HepG2 (cell line): ENCODE results near the gene SNX6. TPM values are rescaled to one million over a fixed set of nuclear protein-coding genes. Genes with fewer than 3 reads are reported as not detected.

Source experiments
- MLLT10 ChIP-seq: sonication (generic); formaldehyde crosslinking; IDR thresholded peaks from 2 replicates; pipeline ENCODE4 v1.4.0; 2020; ENCODE audit warnings: missing genetic modification reagents
- MYC ChIP-seq: sonication (generic); formaldehyde crosslinking; IDR thresholded peaks from 2 replicates; pipeline ENCODE4 v1.9.0; 2021; ENCODE audit warnings: missing genetic modification reagents, borderline replicate concordance
- NR1H2 ChIP-seq: sonication (generic); formaldehyde crosslinking; IDR thresholded peaks from 2 replicates; pipeline ENCODE4 v1.8.1; 2022; ENCODE audit warnings: low read depth, missing genetic modification reagents, borderline replicate concordance
- PITX1 ChIP-seq: sonication (generic); formaldehyde crosslinking; IDR thresholded peaks from 2 replicates; pipeline ENCODE4 v1.5.1; 2020; ENCODE audit warnings: mild to moderate bottlenecking, missing genetic modification reagents
- UBTF ChIP-seq: sonication (generic); formaldehyde crosslinking; IDR thresholded peaks from 2 replicates; pipeline ENCODE4 v1.4.0; 2020; ENCODE audit warnings: mild to moderate bottlenecking, missing genetic modification reagents
- ZNF253 ChIP-seq: sonication (generic); formaldehyde crosslinking; IDR thresholded peaks from 2 replicates; pipeline ENCODE4 v1.8.0; 2022; ENCODE audit warnings: mild to moderate bottlenecking, missing genetic modification reagents, borderline replicate concordance
- ZNF800 ChIP-seq: sonication (generic); formaldehyde crosslinking; IDR thresholded peaks from 2 replicates; pipeline ENCODE4 v1.4.0; 2020; ENCODE audit warnings: missing genetic modification reagents
- polyA plus RNA-seq, 8 experiments: library from polyadenylated mRNA; depleted of rRNA in 3 of 8; stranded (reverse) in 7 of 8; unstranded in 1 of 8; fragments of >200 nt; fragmentation: Illumina TruSeq in 4 of 8; extraction: Trizol in 4 of 8; gene quantifications; 2 replicates each; pipeline versions ENCODE4 v1.2.1 to v1.2.3, GENCODE V29; 2011 to 2016; ENCODE audit warnings: low read depth in 4 of 8, missing spikeins in 1 of 8, mixed read lengths in 1 of 8; ENCODE audit not compliant: insufficient read depth in 1 of 8
- total RNA-seq, 5 experiments: library from RNA; depleted of rRNA; stranded (reverse); fragments of >200 nt; fragmentation: Illumina TruSeq; extraction: Trizol; gene quantifications; 2 replicates each; pipeline ENCODE4 v1.2.3, GENCODE V29; 2016; ENCODE audit warnings: low read depth in 1 of 5
- TF ChIP-seq, protein P1 (sequence below): sonication (generic); formaldehyde crosslinking; IDR thresholded peaks from 2 replicates; pipeline ENCODE4 v1.8.0; 2022; ENCODE audit warnings: missing genetic modification reagents, low read depth, mild to moderate bottlenecking, borderline replicate concordance
- TF ChIP-seq, protein P2 (sequence below): sonication (generic); formaldehyde crosslinking; IDR thresholded peaks from 2 replicates; pipeline ENCODE4 v1.8.0; 2022; ENCODE audit warnings: mild to moderate bottlenecking, missing genetic modification reagents
- TF ChIP-seq, protein P3 (sequence below), 2 experiments: fragments of 450-650 bp in 1 of 2; sonication (generic) in 1 of 2; formaldehyde crosslinking in 1 of 2; IDR thresholded peaks; 2 replicates each; pipeline versions ENCODE4 v1.6.1 to v1.8.0; 2016 to 2022; ENCODE audit warnings: antibody characterized with exemption in 1 of 2, mild to moderate bottlenecking in 1 of 2, missing genetic modification reagents in 1 of 2

The SNX6 gene
- total and polyA plus RNA-seq, 2 of the 13 experiments (the other 11 are each of a cell fraction or from before 2014, with no cell fraction given) = 92.3 to 169 TPM

DNA sequence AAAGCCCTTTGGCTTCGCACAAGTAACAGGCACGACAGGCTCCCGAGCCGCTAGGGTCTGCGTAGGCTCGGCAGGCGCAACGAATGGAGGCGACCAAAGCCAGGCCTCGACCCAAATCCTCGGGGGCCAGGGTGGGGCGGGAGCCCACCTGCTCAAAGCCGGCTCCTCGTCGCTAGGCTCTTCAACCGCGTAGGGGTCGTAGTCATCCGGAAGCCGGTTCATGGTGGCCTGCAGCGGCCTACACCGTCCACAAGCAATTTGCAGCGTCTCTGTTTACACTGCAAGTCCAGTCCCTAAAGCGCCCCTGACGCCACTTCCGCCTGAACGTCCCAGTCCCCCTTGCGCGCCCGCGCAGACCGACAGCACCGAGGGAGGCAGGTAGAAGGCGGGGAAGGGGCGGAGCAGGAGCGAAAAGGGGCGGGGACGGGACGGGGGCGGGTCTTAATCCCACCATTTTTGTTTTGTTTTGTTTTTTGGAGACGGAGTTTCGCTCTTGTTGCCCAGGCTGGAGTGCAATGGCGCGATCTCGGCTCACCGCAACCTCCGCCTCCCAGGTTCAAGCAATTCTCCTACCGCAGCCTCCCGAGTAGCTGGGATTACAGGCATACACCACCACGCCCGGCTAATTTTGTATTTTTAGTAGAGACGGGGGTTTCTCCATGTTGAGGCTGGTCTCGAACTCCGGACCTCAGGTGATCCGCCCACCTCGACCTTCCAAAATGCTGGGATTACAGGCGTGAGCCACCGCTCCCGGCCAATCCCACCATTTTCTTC, 90.4 kb downstream of the SNX6 start, which contains the start of gene EAPP (continued):
- TF ChIP-seq, protein P1, sequence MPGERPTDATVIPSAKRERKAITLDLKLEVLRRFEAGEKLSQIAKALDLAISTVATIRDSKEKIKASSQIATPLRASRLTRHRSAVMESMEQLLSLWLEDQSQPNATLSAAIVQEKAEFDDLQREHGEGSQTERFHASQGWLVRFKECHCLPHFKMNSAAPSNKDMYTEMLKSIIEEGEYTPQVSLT (CRISPR knock-in tag) = no peak; the same call in 1 of the 2 replicates
- TF ChIP-seq ZNF800 = peak; percentile 92
- 0 out of 2 replicates have a peak, but pooled peaks have one; percentile 46 for TF ChIP-seq MLLT10 (CRISPR knock-in tag)
- peak; percentile 95 for TF ChIP-seq PITX1 (CRISPR knock-in tag)
- TF ChIP-seq UBTF (CRISPR knock-in tag) = peak; percentile 96
- TF ChIP-seq, protein P2, sequence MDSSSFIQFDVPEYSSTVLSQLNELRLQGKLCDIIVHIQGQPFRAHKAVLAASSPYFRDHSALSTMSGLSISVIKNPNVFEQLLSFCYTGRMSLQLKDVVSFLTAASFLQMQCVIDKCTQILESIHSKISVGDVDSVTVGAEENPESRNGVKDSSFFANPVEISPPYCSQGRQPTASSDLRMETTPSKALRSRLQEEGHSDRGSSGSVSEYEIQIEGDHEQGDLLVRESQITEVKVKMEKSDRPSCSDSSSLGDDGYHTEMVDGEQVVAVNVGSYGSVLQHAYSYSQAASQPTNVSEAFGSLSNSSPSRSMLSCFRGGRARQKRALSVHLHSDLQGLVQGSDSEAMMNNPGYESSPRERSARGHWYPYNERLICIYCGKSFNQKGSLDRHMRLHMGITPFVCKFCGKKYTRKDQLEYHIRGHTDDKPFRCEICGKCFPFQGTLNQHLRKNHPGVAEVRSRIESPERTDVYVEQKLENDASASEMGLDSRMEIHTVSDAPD (CRISPR knock-in tag) = no peak
- TF ChIP-seq ZNF253 (CRISPR knock-in tag) = peak; percentile 97
- TF ChIP-seq, protein P3, sequence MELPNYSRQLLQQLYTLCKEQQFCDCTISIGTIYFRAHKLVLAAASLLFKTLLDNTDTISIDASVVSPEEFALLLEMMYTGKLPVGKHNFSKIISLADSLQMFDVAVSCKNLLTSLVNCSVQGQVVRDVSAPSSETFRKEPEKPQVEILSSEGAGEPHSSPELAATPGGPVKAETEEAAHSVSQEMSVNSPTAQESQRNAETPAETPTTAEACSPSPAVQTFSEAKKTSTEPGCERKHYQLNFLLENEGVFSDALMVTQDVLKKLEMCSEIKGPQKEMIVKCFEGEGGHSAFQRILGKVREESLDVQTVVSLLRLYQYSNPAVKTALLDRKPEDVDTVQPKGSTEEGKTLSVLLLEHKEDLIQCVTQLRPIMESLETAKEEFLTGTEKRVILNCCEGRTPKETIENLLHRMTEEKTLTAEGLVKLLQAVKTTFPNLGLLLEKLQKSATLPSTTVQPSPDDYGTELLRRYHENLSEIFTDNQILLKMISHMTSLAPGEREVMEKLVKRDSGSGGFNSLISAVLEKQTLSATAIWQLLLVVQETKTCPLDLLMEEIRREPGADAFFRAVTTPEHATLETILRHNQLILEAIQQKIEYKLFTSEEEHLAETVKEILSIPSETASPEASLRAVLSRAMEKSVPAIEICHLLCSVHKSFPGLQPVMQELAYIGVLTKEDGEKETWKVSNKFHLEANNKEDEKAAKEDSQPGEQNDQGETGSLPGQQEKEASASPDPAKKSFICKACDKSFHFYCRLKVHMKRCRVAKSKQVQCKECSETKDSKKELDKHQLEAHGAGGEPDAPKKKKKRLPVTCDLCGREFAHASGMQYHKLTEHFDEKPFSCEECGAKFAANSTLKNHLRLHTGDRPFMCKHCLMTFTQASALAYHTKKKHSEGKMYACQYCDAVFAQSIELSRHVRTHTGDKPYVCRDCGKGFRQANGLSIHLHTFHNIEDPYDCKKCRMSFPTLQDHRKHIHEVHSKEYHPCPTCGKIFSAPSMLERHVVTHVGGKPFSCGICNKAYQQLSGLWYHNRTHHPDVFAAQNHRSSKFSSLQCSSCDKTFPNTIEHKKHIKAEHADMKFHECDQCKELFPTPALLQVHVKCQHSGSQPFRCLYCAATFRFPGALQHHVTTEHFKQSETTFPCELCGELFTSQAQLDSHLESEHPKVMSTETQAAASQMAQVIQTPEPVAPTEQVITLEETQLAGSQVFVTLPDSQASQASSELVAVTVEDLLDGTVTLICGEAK (IDR thresholded peaks at IDR 0.05) = peak; percentile 56
- TF ChIP-seq, protein P3 (CRISPR knock-in tag; IDR thresholded peaks at IDR 0.05) = peak; percentile 95
- peak; percentile 83; the same call in 1 of the 2 replicates for TF ChIP-seq NR1H2
- TF ChIP-seq MYC (CRISPR knock-in tag) = peak; percentile 96
